Metanephros (tissue), 2 donors: ENCODE data around the gene THBS4. TPM values are rescaled to one million over a fixed set of nuclear protein-coding genes. Genes with fewer than 3 reads are reported as not detected.

Experiments
- small RNA-seq: library from RNA; depleted of rRNA; stranded (forward); fragments of <200 nt; gene quantifications from one replicate; pipeline ENCODE3, GENCODE V24; 2014; ENCODE audit warnings: low replicate concordance
- total RNA-seq: library from RNA; depleted of rRNA; stranded (reverse); fragments of >200 nt; gene quantifications from one replicate; pipeline ENCODE4 v1.2.3, GENCODE V29; 2014

The THBS4 gene
- total RNA-seq = 41.2 TPM

GRCh38 chr5:80034962-80035821 lies at the start of gene THBS4:
THBS4 (plus strand) TSS chr5:80035348; CDS start chr5:80035538, 190 bp downstream.

GRCh38 chr5:79990598-79991507 lies 44.3 kb upstream of the THBS4 start, which contains the start of gene MTX3:
MTX3 (minus strand) TSS chr5:79991262; CDS start chr5:79991238, 24 bp downstream.

Small RNAs within 50 kb of the gene (small RNA-seq; reads per million reads assigned to genes)
- not detected for gene TRMT112P2

Other genes starting within 250 kb of the THBS4 start
- gene MTX3, start 44.1 kb upstream of the THBS4 start, total RNA-seq = 24.8 TPM
- 71.2 TPM for gene SERINC5, start 220.7 kb downstream of the THBS4 start, total RNA-seq